Kidney tubule cell (primary cell): ENCODE results near the gene CEP131.

Source experiments
- DNase-seq: peaks from one replicate; pipeline ENCODE4 v3.0.0-alpha.2; 2018; ENCODE audit warnings: low spot score

Gene CEP131

DNA sequence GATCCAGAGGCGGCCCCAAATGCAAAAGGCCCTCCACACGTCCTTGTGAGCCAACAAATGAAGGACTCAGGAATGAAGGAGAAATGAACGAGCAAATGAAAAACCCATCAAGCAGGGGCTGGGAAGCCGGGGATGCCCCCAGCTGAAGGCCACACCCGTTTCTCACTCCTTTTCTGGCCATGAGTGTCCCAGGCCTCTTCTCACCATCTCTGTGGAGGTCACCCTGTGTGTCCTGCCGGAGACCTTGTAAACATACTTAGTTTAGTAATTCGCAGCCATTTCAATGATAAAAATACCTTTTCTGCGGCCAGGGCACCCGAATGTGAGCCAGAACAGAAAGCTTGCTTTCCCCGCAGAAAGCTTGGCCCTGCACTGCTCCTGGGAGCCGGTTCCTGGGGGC, 35.6 kb downstream of the CEP131 start:
- DNase-seq, result no peak

DNA sequence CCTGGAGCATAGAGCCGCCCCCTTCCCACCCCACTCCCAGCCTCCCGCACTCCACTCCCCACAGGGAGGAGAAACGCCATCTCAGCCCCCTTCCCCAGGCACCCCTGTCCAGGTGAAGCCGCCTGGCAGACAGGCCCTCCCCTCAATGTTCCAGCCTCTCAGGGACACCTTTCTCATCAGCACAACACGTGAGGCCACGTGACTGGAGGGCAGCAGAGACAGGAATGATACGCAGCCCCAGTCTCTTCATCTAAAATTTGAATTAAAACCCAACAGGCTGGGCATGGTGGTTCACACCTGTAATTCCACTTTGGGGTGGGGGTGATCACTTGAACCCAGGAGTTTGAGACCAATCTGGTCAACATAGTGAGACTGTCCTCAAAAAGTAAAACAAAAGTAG, 36.6 kb downstream of the CEP131 start:
- no peak for DNase-seq

DNA sequence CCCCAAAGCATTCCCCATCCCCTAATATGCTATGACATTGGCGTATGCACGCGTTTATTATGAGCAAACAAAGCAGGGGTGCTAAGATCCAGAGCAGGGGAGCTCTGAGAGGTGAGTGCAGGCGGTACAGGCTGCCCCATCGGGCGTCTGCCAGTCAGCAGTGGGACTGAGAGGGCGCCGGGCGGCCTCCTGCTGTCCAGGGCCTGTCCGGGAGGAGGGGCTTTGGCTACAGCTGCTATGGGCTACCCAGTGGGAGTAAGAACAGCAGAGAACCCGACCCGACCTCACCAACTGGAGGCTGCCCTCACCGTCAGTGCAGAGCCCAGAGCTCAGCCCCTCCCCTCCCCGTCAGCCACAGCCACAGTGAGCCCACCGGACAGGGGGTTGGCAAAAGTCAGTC, 38.2 kb downstream of the CEP131 start:
- DNase-seq, result no peak

DNA sequence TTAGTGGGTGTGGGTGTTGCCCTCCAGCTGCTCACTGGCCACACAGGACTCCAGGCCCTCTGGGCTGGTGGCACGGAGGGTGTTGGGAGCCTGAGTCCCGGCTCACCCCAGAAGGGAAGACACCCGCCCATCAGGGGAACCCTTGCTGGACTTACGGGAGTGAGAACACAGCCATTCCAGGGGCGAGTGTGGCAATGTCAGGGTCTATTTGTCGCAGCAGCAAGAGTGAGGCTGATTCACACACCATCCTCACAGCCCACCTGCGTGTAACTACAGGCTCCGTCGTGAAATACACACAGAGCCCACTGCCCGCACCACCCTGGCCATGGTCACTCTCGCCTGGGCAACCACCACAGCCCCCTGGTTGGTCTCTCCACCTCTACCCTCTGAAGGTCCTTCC, 39.0 kb downstream of the CEP131 start:
- no peak for DNase-seq

DNA sequence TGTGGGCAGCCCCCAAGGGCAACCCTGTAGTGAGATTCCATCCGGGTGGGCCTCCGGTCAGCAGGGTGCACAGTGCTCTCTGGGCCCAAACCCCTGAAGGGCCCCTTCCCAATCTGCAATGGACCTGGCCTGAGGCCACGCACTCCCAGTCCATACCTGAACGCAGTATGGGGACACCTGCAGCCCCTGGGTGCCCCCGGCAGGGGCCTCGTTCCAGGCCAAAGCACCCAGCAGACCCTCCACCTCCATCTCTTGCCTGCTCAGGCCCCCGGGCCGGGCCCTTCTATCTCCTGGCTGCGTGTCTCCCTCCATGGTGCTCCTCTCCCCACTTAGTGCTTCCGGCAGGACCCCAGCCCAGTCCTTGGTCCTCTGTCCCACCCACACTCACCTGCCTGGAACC, 39.4 kb downstream of the CEP131 start:
- DNase-seq, result no peak

DNA sequence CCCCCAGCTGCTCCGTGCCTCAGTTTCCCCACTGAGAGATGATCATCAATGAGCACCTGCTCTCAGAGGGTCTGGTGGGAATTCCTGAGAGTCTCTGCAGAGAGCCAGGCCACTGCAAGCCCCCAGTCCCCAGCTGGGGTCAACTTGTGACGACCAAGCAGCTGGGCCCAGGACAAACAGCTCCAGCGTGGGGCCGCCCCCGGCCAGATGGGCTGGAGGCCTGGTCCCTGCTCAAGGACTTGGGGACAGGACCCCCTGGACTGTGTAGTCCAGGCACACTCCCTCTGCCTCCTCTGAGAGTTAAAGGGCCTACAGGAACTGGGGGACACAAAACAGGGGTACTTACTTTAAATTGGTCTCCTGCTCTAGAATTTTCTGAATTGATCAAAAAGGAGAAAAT, 40.2 kb downstream of the CEP131 start:
- no peak for DNase-seq

DNA sequence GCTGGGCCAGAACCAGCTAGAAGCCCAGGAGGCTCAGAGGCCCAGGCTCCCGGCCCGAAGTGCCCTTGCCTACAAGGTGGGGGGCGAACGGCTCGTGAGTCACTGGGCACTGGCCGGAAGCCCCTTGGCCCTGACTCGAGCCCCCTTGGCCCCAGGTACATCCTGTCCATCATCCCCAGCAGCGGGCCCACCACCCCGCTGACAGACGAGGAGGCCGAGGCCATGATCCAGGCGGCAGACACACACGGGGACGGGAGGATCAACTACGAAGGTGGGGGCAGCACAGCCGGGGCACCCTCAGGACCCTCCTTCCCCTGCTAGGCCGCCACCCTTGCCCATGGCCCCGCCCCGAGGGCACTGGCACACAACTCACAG, 41.0 kb downstream of the CEP131 start:
- DNase-seq, result no peak

DNA sequence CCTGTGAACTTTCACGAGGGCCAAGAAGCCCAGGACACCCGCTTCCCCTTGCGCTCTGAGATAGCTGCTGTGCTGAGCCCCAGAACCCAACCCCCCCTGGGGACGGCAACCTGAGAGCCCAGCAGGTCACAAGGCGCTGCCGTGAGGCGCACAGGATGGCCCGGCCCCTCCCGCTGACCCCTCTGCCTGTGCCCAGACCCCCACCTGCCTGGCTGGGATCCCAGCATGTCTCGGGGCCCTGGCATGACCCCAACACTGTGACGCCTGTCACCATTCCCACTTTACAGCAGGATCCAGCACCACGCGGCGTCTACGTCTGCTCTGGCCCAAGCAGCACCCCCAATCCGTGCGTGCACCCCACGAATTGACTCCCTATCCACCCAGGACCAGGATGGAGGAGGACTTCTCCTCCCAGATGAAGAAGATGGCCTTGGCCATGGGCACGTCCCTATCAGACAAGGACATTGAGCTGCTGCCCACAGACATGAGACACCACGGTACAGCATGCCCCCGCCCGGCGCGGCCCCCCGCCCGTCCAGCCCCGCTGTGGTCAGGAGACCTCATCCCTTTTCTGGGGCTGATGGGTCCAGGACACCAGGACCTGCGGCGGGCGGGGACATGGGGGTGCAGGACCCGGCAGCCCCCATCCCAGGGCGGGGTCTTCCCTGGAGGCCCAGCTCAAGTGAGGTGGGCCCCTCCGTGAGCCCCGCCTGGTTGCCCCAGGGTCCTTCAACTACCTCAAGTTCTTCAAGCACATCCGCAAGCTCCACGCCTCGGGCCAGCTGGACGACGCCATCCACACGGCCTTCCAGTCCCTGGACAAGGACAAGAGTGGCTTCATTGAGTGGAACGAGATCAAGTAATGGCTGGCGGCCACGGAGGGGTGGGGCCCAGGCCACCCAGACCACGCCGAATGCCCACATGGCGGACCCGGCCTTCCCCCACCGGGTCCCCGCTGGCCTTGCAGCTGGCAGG, 41.6 kb downstream of the CEP131 start:
- DNase-seq, result no peak

DNA sequence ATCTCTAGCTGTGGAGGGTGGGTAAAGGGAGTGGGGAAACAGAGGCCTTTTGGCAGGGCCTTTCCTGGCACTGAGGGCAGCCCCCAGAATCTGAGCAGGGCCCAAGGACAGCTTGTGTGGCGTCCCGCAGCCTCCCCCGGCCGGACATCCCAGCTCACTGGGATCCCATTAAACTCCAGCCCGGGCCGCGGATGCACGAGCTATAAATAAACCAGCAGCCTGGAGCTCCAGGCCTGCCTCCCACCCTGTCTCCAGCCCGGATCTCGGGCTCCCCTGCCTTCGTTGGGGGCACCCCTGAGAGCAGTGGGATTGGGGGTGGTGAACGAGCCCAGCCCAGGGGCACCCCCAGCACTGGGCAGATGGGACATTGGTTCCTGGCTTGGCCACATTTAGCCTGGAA, 42.9 kb downstream of the CEP131 start:
- no peak for DNase-seq

DNA sequence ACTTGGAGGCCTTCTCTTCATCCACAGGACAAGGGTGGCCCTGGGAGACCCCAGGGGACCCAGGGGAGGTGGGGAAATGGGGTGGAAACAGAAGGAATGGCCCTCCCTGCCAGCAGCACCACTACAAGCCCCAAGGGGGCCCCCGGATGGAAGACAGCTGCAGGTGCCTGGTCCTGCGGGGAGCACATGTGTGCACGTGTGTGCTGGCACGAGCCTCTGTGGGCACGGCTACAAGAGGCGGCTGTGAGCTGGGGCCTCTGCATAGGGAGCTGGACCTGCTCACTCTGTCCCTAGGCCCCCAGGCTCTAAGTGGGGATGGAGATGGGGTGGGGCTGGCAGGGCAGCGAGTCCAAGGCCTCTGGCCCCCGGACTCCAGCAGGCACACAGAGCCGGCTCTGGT, 43.5 kb downstream of the CEP131 start:
- DNase-seq, result no peak

DNA sequence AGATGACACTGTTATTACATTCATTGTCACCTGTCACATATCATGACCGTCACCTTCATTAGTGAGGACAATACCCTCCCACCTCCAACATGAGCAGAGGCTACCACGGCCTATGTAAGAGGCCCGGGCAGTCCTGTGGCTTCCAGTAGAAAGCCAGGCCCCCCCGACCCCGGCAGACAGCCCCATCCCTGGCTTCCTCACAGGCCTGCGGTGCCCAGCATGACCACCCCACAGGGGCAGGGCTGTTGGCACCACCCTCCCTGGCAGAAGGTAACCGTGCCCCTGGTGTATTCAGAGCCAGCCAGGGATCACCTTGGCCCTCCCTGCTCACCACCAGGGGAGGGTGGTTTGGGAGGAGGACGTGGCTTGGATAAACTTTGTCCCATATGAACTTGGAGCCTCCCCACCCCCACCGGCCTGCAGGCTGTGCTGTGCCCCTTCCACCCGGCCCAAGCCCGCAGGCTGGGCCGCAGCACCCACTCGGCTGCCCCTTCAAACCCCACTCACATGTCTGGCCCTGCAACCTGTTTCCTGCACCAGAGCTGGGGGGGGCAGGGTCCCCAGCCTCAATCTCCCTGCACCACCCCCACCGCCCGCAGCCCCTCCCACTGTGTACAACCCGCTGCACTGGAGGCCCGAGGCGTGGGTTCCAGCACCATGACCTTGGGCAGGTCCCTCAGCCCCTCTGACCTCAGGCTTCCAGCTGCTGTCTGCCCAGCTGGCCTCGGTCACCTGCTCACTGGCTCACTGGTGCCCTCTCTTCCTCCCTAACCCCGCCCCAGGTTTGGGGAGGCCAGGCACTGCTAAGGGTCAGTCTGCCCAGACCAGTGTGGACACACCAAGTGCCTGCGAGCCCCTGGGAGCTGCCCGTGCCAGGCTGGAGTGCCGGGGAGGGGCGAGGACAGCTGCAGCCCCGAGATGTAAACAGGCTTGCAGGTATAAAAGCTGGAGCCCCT, 44.4 kb downstream of the CEP131 start:
- DNase-seq, result no peak

DNA sequence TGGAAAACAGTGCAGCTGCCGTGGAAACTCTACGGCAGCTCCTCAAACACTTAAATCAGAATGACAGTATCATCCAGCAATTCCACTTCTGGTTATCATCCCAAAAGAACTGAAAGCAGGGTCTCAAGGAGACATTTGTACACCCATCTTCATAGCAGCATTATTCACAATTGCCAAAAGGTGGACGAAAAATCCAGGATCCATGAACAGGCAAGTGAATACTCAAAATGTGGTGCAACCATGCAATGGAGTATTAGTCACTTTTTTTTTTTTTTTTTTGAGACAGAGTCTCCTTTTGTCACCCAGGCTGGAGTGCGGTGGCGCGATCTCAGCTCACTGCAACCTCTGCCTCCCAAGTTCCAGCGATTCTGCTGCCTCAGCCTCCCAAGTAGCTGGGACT, 46.1 kb downstream of the CEP131 start:
- DNase-seq, result peak; percentile 43

DNA sequence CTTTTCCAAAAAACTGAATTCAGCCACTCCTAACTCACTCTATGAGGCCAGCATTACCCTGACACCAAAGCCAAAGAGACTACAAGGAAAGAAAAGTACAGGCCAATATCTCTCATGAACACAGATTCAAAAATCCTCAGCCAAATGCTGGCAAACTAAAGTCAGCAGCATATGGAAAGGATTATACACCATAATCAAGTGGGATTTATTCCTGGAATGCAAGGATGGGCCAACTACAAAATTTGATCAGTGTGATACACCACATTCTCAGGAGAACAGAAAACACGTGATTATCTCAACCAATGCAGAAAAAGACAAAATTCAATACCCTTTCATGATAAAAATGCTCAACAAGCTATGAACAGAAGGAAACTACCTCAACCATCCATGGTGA, 49.0 kb downstream of the CEP131 start:
- DNase-seq, result no peak

DNA sequence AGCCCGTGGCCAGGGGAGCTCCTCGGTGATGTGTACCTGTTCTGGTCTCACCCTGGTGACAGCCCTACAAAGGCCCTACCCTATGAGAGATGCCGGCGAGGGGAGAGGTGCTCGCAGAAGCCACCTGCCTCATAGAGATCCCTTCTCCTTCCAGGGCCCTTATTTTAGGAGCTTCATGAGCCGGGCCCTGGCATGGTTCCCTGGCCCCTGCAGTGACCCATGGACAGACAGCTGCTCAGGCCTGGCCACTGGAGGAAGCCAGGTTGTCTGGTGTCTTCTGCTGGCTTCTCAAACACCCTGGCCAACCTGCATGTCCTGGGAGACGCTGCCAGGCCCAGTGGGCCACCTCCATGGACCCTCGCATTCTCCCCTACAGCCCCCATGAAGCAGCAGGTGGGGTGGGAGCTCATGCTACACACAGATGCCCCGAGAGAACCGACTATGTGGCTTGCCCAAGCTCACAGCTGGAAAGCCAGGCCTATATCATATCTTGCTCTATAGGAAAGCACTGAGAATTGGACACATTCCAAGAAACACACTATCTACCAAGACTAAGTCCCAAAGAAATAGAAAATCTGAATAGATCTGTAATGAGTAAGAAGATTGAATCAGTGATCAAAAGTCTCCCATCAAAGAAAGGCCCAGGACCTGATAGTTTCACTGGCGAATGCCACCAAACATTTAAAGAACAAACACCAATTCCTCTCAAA, 49.6 kb downstream of the CEP131 start:
- DNase-seq, result no peak

DNA sequence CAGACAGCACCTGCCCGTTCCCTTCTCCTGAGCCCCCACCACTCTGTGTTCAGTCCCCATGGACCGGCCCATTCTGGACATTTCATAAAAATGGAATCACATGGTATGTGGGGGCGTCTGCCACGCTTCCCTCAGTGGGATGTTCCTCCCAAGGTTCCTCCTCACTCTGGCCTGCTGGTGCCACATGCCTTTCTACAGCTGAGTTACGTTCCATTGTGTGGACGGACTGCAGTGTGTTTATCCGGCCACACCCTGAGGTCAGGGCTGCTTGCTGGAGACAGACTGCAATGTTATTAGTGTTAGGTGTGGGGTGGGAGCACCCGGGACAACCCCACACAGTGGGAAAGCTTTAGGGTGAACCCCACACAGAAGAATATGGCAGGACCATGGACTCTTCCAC, 50.8 kb downstream of the CEP131 start:
- no peak for DNase-seq

DNA sequence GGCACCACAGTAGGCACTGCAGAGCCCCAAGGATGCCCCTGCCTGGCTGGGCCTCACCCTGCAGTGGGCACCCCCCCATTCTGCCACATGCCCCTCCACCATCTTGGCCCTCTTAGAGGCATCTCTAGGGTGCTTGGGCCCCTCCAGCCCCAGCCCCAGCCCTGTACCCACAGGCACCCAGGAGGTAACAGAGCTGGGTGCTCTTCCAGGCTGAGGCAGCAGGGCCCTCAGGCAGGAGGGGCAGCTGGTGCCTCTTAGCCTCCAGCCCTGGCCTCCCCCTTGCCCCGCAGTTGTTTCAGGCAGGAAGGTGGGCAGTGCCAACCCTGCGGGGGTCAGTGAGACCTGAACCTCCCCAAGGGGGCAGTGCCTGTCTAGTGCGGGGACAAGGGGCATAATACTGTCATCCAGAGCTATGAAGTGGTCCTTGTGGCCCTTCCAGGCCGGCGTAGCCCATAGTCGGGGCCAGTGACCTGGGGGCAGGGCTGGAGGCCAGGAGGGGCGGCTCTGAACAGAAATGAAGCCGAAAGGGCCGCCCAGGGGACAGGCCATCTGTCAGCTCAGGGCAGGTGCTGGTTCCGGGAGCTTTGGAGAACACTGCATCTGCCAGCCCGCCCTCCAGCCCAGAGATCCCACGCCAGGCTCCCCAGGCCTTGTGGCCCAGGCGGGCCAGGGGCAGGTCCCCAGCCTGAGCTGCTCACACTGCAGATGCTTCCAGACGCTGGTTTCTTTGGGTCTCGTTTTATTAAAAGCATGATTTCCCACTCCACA, 51.9 kb downstream of the CEP131 start:
- DNase-seq, result no peak

DNA sequence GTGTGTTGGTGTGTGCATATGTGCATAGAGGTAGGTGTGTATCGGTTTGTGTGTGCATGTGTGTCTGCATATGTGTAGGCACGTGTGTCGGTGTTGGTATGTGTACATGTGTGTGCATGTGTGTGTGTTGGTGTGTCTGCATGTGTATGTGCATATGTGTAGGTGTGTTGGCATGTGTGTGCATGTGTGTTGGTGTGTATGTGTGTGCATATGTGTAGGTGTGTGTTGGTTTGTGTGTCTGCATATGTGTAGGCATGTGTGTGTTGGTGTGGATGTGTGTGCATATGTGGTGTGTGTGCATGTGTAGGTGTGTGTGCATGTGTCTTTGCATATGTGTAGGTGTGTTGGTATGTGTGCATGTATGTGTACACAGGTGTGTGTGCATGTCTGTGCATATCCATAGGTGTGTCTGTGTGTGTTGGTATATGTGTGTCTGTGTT, 52.9 kb downstream of the CEP131 start:
- DNase-seq, result no peak

DNA sequence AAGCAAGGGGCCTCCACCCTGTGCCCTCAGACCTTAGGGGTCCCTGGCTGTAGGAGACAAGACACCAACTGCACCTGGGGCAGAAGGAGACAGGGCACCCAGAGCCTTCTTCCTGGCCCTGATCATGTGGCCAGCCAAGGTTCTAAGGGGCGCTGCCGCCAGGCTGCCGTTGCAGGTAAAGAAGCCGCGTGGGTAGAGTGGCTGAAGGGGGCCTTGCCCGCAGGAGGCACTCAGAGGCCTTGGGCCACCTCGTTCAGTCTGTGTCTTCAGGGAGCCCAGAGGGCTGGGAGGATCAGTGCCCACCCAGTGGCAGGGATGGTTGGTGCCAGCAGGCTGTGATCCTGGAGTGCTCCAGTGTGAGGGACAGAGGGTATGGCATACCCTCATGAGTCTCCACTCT, 55.1 kb downstream of the CEP131 start:
- no peak for DNase-seq

DNA sequence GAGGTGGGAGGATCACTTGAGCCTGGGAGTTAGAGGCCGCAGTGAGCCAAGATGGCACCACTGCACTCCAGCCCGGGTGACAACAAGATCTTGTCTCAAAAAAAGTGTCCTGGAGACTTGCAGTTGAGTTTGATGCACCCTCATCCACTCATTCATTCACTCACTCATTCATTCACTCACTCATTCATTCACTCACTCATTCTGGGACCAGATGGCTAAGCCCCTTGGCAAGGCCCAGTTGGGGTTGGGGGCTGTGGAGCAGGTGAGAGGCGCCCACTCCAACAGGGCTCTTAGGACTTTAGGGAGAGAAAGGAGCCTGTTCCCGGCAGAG, 55.6 kb downstream of the CEP131 start:
- no peak for DNase-seq

DNA sequence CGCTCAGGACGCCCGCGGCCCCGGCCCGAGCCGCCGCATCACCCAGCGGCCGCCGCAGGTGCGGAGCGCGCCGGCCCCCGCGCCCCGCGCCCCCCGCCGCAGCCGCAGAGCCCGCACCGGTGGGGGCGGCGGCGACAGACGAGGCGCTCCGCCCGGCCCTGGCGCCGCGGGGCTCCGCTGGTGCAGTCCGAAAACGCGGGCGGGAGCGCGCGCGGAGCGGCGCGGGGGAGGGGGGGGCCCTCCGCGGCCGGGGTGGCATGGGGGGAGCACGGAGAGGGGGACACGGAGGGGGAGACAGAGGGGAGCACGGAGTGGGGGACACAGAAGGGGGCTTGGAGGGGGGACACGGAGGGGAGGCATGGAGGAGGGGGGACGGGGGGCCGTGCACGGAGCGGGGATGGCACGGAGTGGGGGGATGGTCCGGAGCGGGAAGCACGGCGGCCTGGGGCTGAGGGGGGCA, 56.7 kb downstream of the CEP131 start, which contains the start of gene AATK:
Gene AATK (minus strand): TSS at position 189 of the 460 bp plus-strand sequence. CDS start 229 bp downstream, outside the sequence.
- DNase-seq, result no peak

DNA sequence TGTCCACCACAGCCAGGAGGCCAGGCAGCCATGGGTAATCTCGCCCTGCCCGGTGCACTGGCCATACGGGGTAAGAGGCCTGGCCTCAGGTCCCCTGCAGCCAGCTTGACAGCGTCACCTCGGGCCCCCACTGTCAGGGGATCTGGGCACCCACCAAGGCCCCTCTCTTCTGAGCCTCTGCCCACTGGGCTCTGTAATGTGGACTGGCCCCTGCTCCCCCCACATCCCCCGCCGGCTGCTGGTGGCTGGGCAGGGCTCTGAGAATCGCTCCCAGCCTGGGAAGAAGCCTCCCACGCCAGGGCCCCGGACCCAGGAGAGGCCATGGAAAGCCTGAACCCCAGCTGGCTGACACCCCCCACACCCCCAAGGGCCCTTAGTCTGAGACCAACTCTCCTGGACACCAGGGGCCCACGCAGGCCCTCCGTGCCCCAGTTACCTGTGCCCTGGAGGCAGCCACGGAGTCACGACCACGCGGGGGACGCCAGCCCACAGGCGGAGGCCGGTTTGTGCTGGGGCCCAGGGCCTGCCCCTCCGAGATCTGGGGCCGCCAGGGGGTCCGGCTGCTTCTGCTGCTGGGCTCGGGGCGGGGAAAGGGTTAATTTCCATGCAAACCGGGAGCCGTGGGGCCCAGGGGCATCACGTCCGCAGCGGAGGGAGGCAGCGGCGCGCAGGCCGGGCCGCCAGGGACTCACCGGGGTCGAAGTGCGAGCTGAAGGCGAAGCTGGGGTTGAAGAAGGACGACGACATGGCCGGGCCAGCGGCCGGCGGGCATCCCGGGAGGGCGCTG, 57.3 kb downstream of the CEP131 start, which contains the start of gene PVALEF:
Gene PVALEF (plus strand): TSS at position 262 of the 787 bp plus-strand sequence. CDS start 15,720 bp downstream, outside the sequence.
- no peak for DNase-seq
